ENCODE data around the gene ITPK1.

The ITPK1 gene

GRCh38 chr14:93057586-93058280, 58.0 kb downstream of the ITPK1 start:
- DNase-seq = no peak

- no peak for DNase-seq
Observed at GRCh38 chr14:93056840-93057585, 58.7 kb downstream of the ITPK1 start.

GRCh38 chr14:93056166-93056839, 59.4 kb downstream of the ITPK1 start:
- no peak for DNase-seq

GRCh38 chr14:93055651-93056115, 60.0 kb downstream of the ITPK1 start:
- no peak for DNase-seq

- DNase-seq = no peak
Observed at GRCh38 chr14:93054876-93055275, 60.8 kb downstream of the ITPK1 start.

GRCh38 chr14:93054006-93054405, 61.7 kb downstream of the ITPK1 start:
- DNase-seq = no peak

- no peak for DNase-seq
Observed at GRCh38 chr14:93051600-93052546, 63.9 kb downstream of the ITPK1 start.

- no peak for DNase-seq
Observed at GRCh38 chr14:93050761-93051160, 65.0 kb downstream of the ITPK1 start.

- DNase-seq = no peak
Observed at GRCh38 chr14:93049867-93050331, 65.8 kb downstream of the ITPK1 start.

- no peak for DNase-seq
Observed at GRCh38 chr14:93049315-93049714, 66.4 kb downstream of the ITPK1 start.

GRCh38 chr14:93048843-93049242, 66.9 kb downstream of the ITPK1 start:
- DNase-seq = no peak

GRCh38 chr14:93047661-93048060, 68.1 kb downstream of the ITPK1 start:
- DNase-seq = no peak

- DNase-seq = no peak
Observed at GRCh38 chr14:93047157-93047556, 68.6 kb downstream of the ITPK1 start.

- no peak for DNase-seq
Observed at GRCh38 chr14:93046705-93047050, 69.0 kb downstream of the ITPK1 start.

GRCh38 chr14:93045965-93046704, 69.6 kb downstream of the ITPK1 start:
- DNase-seq = no peak

GRCh38 chr14:93045211-93045674, 70.5 kb downstream of the ITPK1 start:
- DNase-seq = no peak

GRCh38 chr14:93044556-93044955, 71.2 kb downstream of the ITPK1 start:
- DNase-seq = no peak

- DNase-seq = no peak
Observed at GRCh38 chr14:93044121-93044520, 71.6 kb downstream of the ITPK1 start.

- no peak for DNase-seq
Observed at GRCh38 chr14:93042968-93043940, 72.5 kb downstream of the ITPK1 start.

GRCh38 chr14:93041830-93042229, 73.9 kb downstream of the ITPK1 start:
- no peak for DNase-seq

GRCh38 chr14:93040982-93041381, 74.7 kb downstream of the ITPK1 start:
- DNase-seq = no peak
